Neural crest cell (in vitro differentiated cells): ENCODE data around the gene KLHL24. TPM values are rescaled to one million over a fixed set of nuclear protein-coding genes. Genes with fewer than 3 reads are reported as not detected.

Experiments
- DNase-seq: peaks from one replicate; pipeline ENCODE4 v3.0.0; 2021; ENCODE audit warnings: low read depth, mixed read lengths, low spot score
- H3K27ac Mint-ChIP-seq: one replicate; pipeline ENCODE4 v1.8.0; 2021; ENCODE audit warnings: mild to moderate bottlenecking, mixed read lengths; ENCODE audit not compliant: unreplicated experiment
- H3K27me3 Mint-ChIP-seq: 2 replicates; pipeline ENCODE4 v1.8.0; 2021; ENCODE audit warnings: low read depth, mild to moderate bottlenecking, mixed read lengths
- H3K36me3 Mint-ChIP-seq: 2 replicates; pipeline ENCODE4 v1.8.0; 2021; ENCODE audit warnings: low read depth, mild to moderate bottlenecking, mixed read lengths
- H3K4me1 Mint-ChIP-seq: 2 replicates; pipeline ENCODE4 v1.8.0; 2021; ENCODE audit warnings: mixed read lengths
- H3K4me3 Mint-ChIP-seq: one replicate; pipeline ENCODE4 v1.8.0; 2021; ENCODE audit warnings: mild to moderate bottlenecking, mixed read lengths
- H3K9me3 Mint-ChIP-seq: 2 replicates; pipeline ENCODE4 v1.8.0; 2021; ENCODE audit warnings: mixed read lengths
- CTCF ChIP-seq: fragments of 200-600 bp; sonication (generic); conservative IDR thresholded peaks from 2 replicates; pipeline ENCODE4 v1.5.0; 2021; ENCODE audit warnings: antibody characterized with exemption, mild to moderate bottlenecking
- total RNA-seq: library from RNA; stranded (reverse); gene quantifications from 2 replicates; pipeline ENCODE4 v1.2.1, GENCODE V29; 2021

The KLHL24 gene
- total RNA-seq, 1 donor from 2014 or later: 19.0 TPM

- Mint-ChIP-seq H3K27me3 (no peaks in the 10 kb centered on the region), H3K9me3 (no peaks in the 10 kb centered on the region), H3K4me1 (peaks cover 44% of the 10 kb centered on the region), H3K4me3 (peak overlapping the region; percentile 91), H3K36me3 (peaks cover 7% of the 10 kb centered on the region), H3K27ac (no peak overlapping the region)
- DNase-seq: no peak
- TF ChIP-seq CTCF: no peak
Observed at GRCh38 chr3:183697123-183697609, 61.7 kb downstream of the KLHL24 start.

GRCh38 chr3:183697610-183698317 lies 62.3 kb downstream of the KLHL24 start, which contains the start of gene YEATS2:
YEATS2 (plus strand) TSS chr3:183697797; CDS start chr3:183715163, 17,366 bp downstream.
- Mint-ChIP-seq H3K27me3 (no peaks in the 10 kb centered on the region), H3K4me1 (peaks cover 40% of the 10 kb centered on the region), H3K36me3 (peaks cover 7% of the 10 kb centered on the region), H3K27ac (peak within 1 kb of the TSS; percentile 5), H3K9me3 (no peaks in the 10 kb centered on the region), H3K4me3 (peak within 1 kb of the TSS; percentile 91)
- no peak for TF ChIP-seq CTCF
- peak; percentile 63 for DNase-seq

DNA sequence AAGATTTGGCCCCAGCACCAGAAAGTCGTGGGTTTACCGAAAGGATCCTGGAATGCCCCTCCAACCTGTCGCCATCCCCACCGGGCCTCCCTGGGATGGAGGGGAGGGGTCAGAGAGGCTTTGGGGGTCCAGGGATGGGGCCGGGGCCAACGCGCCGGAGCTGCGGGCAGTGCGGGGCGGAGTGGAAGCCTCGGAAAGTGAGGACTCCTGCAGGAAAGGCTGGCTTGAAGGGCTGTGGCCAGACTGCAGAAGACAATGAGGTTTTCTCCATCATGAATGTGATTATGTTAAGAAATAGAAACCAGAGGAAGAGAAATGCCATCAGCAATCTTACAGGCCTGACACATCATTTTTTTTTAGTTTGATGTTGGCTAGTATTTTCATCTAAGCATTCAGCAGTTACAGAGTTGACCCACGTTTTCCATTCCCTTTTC lies 62.9 kb downstream of the KLHL24 start:
- peaks cover 42% of the 10 kb centered on the region for H3K4me1 Mint-ChIP-seq
- no peak for TF ChIP-seq CTCF
- DNase-seq: no peak
- H3K27ac Mint-ChIP-seq: peak overlapping the region; percentile 5
- peak overlapping the region; percentile 88 for H3K4me3 Mint-ChIP-seq
- H3K9me3 Mint-ChIP-seq: no peaks in the 10 kb centered on the region
- peaks cover 7% of the 10 kb centered on the region for H3K36me3 Mint-ChIP-seq
- no peaks in the 10 kb centered on the region for H3K27me3 Mint-ChIP-seq

- peak overlapping the region; percentile 88 for H3K4me3 Mint-ChIP-seq
- no peak for DNase-seq
- no peak overlapping the region for H3K27ac Mint-ChIP-seq
- no peaks in the 10 kb centered on the region for H3K27me3 Mint-ChIP-seq
- no peaks in the 10 kb centered on the region for H3K9me3 Mint-ChIP-seq
- peaks cover 46% of the 10 kb centered on the region for H3K4me1 Mint-ChIP-seq
- TF ChIP-seq CTCF: no peak
- H3K36me3 Mint-ChIP-seq: peaks cover 7% of the 10 kb centered on the region
Observed at GRCh38 chr3:183698756-183699155, 63.3 kb downstream of the KLHL24 start.

DNA sequence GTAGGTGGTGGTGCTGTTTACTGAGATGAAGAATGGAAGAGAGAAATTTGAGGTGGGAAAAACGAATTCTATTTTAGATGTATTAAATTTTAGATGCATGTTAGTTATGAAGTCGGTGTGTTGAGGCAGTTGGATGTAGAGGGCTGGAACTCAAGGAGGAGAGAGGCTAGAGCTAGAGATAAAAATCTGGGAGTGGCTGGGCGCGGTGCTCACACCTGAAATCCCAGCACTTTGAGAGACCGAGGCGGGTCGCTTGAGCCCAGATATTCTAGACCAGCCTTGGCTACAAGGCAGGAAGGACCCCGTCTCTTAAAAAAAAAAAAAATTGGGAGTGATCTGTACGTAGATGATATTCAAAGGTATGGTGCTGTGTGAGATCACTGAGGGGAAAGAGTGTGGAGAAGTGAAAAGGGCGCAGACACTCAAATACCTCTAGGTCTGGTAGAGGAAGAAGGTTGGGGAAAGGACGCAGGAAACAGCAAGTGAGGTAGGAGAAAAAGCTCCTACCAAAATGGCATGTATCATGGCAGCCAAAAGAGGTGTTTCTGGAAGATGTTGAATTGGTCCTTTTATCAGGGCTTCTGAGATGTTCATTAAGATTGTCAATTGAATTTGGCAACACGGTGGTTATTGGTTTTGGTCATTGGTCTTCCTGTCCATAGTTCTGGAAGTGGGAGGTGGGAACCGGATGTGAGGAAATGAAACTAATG lies 64.0 kb downstream of the KLHL24 start:
- TF ChIP-seq CTCF: no peak
- no peak overlapping the region for H3K27ac Mint-ChIP-seq
- H3K36me3 Mint-ChIP-seq: peaks cover 7% of the 10 kb centered on the region
- H3K9me3 Mint-ChIP-seq: no peaks in the 10 kb centered on the region
- H3K4me3 Mint-ChIP-seq: peak overlapping the region; percentile 88
- H3K4me1 Mint-ChIP-seq: peaks cover 51% of the 10 kb centered on the region
- no peak for DNase-seq
- no peaks in the 10 kb centered on the region for H3K27me3 Mint-ChIP-seq
